ENCODE data around the gene KITLG.

KITLG gene

DNA sequence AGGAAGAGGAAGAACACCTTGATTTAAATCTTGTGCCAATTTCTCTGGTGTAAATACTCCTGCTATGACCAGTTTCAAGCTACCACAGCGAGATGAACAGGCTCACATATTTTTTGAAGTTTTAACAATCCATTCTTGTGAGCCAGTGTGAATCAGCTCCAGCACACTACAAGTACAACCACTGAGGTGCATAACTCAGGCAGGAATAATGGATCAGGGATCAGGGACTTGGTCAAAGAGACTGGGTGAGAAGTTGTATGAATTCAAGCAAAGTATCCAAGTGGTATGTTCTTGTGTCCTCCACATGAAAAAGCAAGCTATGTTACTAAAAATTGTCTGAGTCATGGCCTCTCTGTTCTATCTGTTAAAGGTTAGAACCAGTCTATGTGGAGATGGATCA lies 35.2 kb upstream of the KITLG start (continued):
- TF ChIP-seq ZFP30 (CRISPR knock-in tag; IDR thresholded peaks at IDR 0.05) (no peak), ZC3H10 (CRISPR knock-in tag; IDR thresholded peaks at IDR 0.05) (no peak)

DNA sequence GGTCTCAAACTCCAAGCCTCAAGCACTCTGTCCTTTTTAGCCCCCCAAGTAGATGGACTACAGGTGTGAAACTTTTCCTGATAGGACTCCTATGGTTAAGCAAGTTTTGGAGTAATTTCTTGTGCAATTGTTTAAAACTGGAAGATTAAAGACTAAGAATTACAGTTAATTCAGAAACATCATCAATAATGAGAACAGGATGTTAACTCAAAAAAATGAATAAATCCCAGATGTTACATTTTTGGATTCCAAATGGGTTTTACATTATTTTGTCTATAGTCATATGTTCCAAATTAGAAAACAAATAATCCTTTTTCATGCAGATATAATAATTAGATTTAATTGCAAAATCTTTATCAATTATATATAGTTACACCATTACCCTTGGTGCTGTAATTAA lies 24.4 kb upstream of the KITLG start:
- no peak for ATAC-seq
- no peak for TF ChIP-seq ISL1 (CRISPR knock-in tag; IDR thresholded peaks at IDR 0.05)
- TF ChIP-seq, protein P1, sequence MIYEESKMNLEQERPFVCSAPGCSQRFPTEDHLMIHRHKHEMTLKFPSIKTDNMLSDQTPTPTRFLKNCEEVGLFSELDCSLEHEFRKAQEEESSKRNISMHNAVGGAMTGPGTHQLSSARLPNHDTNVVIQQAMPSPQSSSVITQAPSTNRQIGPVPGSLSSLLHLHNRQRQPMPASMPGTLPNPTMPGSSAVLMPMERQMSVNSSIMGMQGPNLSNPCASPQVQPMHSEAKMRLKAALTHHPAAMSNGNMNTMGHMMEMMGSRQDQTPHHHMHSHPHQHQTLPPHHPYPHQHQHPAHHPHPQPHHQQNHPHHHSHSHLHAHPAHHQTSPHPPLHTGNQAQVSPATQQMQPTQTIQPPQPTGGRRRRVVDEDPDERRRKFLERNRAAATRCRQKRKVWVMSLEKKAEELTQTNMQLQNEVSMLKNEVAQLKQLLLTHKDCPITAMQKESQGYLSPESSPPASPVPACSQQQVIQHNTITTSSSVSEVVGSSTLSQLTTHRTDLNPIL (CRISPR knock-in tag; IDR thresholded peaks at IDR 0.05; ENCODE audit: low read depth): no peak
- no peak for TF ChIP-seq SNAI2 (CRISPR knock-in tag; IDR thresholded peaks at IDR 0.05)
- TF ChIP-seq TCF4 (CRISPR knock-in tag; IDR thresholded peaks at IDR 0.05; ENCODE audit: borderline replicate concordance): no peak
- no peak for TF ChIP-seq PPARA (CRISPR knock-in tag; IDR thresholded peaks at IDR 0.05; ENCODE audit: borderline replicate concordance)
- TF ChIP-seq ZFP3 (CRISPR knock-in tag; IDR thresholded peaks at IDR 0.05): no peak
- TF ChIP-seq, protein P2, sequence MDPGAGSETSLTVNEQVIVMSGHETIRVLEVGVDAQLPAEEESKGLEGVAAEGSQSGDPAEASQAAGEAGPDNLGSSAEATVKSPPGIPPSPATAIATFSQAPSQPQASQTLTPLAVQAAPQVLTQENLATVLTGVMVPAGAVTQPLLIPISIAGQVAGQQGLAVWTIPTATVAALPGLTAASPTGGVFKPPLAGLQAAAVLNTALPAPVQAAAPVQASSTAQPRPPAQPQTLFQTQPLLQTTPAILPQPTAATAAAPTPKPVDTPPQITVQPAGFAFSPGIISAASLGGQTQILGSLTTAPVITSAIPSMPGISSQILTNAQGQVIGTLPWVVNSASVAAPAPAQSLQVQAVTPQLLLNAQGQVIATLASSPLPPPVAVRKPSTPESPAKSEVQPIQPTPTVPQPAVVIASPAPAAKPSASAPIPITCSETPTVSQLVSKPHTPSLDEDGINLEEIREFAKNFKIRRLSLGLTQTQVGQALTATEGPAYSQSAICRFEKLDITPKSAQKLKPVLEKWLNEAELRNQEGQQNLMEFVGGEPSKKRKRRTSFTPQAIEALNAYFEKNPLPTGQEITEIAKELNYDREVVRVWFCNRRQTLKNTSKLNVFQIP (CRISPR knock-in tag; IDR thresholded peaks at IDR 0.05; ENCODE audit: borderline replicate concordance, low read depth): no peak
- TF ChIP-seq BACH2 (CRISPR knock-in tag; IDR thresholded peaks at IDR 0.05; ENCODE audit: borderline replicate concordance): no peak
- no peak for TF ChIP-seq TOX (CRISPR knock-in tag; IDR thresholded peaks at IDR 0.05; ENCODE audit: borderline replicate concordance)
- TF ChIP-seq RARB (CRISPR knock-in tag; IDR thresholded peaks at IDR 0.05): no peak
- TF ChIP-seq, protein P3, sequence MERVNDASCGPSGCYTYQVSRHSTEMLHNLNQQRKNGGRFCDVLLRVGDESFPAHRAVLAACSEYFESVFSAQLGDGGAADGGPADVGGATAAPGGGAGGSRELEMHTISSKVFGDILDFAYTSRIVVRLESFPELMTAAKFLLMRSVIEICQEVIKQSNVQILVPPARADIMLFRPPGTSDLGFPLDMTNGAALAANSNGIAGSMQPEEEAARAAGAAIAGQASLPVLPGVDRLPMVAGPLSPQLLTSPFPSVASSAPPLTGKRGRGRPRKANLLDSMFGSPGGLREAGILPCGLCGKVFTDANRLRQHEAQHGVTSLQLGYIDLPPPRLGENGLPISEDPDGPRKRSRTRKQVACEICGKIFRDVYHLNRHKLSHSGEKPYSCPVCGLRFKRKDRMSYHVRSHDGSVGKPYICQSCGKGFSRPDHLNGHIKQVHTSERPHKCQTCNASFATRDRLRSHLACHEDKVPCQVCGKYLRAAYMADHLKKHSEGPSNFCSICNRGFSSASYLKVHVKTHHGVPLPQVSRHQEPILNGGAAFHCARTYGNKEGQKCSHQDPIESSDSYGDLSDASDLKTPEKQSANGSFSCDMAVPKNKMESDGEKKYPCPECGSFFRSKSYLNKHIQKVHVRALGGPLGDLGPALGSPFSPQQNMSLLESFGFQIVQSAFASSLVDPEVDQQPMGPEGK (CRISPR knock-in tag; IDR thresholded peaks at IDR 0.05; ENCODE audit: borderline replicate concordance): no peak
- TF ChIP-seq CSDC2 (CRISPR knock-in tag; IDR thresholded peaks at IDR 0.05): no peak
- no peak for TF ChIP-seq ZNF70 (CRISPR knock-in tag; IDR thresholded peaks at IDR 0.05)
- TF ChIP-seq OSR1 (CRISPR knock-in tag; IDR thresholded peaks at IDR 0.05): no peak
- TF ChIP-seq ZNF8 (CRISPR knock-in tag; IDR thresholded peaks at IDR 0.05): no peak
- TF ChIP-seq, protein P4, sequence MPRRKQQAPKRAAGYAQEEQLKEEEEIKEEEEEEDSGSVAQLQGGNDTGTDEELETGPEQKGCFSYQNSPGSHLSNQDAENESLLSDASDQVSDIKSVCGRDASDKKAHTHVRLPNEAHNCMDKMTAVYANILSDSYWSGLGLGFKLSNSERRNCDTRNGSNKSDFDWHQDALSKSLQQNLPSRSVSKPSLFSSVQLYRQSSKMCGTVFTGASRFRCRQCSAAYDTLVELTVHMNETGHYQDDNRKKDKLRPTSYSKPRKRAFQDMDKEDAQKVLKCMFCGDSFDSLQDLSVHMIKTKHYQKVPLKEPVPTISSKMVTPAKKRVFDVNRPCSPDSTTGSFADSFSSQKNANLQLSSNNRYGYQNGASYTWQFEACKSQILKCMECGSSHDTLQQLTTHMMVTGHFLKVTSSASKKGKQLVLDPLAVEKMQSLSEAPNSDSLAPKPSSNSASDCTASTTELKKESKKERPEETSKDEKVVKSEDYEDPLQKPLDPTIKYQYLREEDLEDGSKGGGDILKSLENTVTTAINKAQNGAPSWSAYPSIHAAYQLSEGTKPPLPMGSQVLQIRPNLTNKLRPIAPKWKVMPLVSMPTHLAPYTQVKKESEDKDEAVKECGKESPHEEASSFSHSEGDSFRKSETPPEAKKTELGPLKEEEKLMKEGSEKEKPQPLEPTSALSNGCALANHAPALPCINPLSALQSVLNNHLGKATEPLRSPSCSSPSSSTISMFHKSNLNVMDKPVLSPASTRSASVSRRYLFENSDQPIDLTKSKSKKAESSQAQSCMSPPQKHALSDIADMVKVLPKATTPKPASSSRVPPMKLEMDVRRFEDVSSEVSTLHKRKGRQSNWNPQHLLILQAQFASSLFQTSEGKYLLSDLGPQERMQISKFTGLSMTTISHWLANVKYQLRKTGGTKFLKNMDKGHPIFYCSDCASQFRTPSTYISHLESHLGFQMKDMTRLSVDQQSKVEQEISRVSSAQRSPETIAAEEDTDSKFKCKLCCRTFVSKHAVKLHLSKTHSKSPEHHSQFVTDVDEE (CRISPR knock-in tag; IDR thresholded peaks at IDR 0.05): no peak
- TF ChIP-seq, protein P5, sequence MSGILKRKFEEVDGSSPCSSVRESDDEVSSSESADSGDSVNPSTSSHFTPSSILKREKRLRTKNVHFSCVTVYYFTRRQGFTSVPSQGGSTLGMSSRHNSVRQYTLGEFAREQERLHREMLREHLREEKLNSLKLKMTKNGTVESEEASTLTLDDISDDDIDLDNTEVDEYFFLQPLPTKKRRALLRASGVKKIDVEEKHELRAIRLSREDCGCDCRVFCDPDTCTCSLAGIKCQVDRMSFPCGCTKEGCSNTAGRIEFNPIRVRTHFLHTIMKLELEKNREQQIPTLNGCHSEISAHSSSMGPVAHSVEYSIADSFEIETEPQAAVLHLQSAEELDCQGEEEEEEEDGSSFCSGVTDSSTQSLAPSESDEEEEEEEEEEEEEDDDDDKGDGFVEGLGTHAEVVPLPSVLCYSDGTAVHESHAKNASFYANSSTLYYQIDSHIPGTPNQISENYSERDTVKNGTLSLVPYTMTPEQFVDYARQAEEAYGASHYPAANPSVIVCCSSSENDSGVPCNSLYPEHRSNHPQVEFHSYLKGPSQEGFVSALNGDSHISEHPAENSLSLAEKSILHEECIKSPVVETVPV (CRISPR knock-in tag; IDR thresholded peaks at IDR 0.05): no peak
- no peak for TF ChIP-seq ZC3H10 (CRISPR knock-in tag; IDR thresholded peaks at IDR 0.05)
- no peak for TF ChIP-seq GLIS3 (CRISPR knock-in tag; IDR thresholded peaks at IDR 0.05)

DNA sequence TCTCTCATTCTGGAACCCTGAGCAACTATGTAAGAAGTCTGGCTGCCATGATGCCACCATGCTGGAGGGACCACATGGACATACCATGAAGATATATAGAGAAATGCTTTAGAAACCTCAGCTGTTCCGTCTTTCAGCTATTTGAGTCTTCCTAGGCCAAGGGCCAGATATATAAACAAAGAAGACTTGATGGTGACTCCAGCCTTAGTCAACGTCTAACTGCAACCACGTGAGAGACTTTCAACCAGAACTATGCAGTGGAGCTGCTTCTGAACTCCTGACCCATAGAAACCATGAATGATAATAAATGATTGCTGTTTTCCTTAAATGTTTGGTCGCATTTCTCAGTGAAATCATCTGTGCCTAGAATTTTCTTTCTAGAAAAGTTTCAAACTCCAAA lies 20.0 kb upstream of the KITLG start:
- no peak for ATAC-seq
- TF ChIP-seq BACH2 (CRISPR knock-in tag; IDR thresholded peaks at IDR 0.05; ENCODE audit: borderline replicate concordance) (no peak), ARNTL (CRISPR knock-in tag; IDR thresholded peaks at IDR 0.05; ENCODE audit: borderline replicate concordance, low read depth) (no peak)

DNA sequence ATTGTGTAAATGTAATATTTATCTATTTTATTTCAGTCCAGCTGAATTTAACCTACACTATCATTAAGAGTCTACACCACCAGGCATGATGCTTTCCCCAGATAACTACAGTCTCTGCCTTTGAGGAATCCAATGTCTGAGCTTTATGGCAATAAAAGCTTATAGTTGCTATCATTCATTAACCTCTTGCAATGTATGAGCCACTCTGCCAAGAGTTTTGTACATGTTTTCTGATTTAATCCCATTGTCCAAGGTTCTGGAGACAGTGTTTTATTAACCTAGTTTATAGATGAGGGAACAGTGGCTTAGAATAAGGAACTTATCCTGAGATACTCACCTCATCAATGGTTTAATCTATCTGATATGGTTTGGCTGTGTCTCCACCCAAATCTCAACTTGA lies 17.1 kb upstream of the KITLG start:
- no peak for ATAC-seq
- no peak for TF ChIP-seq GLIS3 (CRISPR knock-in tag; IDR thresholded peaks at IDR 0.05)
- TF ChIP-seq ZNF70 (CRISPR knock-in tag; IDR thresholded peaks at IDR 0.05): no peak
- no peak for TF ChIP-seq ZNF565 (CRISPR knock-in tag; conservative IDR thresholded peaks at IDR 0.05; ENCODE audit: low read depth)
